HepG2 (cell line): ENCODE results near the gene SAPCD1. TPM values are rescaled to one million over a fixed set of nuclear protein-coding genes. Genes with fewer than 3 reads are reported as not detected.
A peak's percentile ranks its signal among the peaks of the same experiment; 100 is the strongest.

Experiments used
- BCL6 ChIP-seq: IDR thresholded peaks from 2 replicates; pipeline ENCODE4 v1.6.1; 2016; ENCODE audit warnings: missing genetic modification reagents, missing compliant biosample characterization
- HOXA9 ChIP-seq: sonication (generic); formaldehyde crosslinking; IDR thresholded peaks from 2 replicates; pipeline ENCODE4 v1.8.1; 2022; ENCODE audit warnings: missing genetic modification reagents, mild to moderate bottlenecking, moderate library complexity, borderline replicate concordance
- MIXL1 ChIP-seq: IDR thresholded peaks from 2 replicates; pipeline ENCODE4 v1.6.1; 2016
- SMAD1 ChIP-seq: sonication (generic); formaldehyde crosslinking; IDR thresholded peaks from 2 replicates; pipeline ENCODE4 v1.4.0; 2020; ENCODE audit warnings: missing genetic modification reagents, low read depth, mild to moderate bottlenecking, borderline replicate concordance
- SMC3 ChIP-seq: IDR thresholded peaks from 2 replicates; pipeline ENCODE4 v1.6.1; 2011; ENCODE audit warnings: low read length, improper control_type of control experiment
- STAT5B ChIP-seq: sonication (generic); formaldehyde crosslinking; IDR thresholded peaks from 2 replicates; pipeline ENCODE4 v1.4.0; 2020; ENCODE audit warnings: missing genetic modification reagents
- TBX3 ChIP-seq: fragments of 450-650 bp; IDR thresholded peaks from 2 replicates; pipeline ENCODE4 v1.6.1; 2017; ENCODE audit warnings: antibody characterized with exemption, mild to moderate bottlenecking, inconsistent platforms, borderline replicate concordance
- U2AF2 ChIP-seq: fragments of 200-400 bp; formaldehyde crosslinking; IDR thresholded peaks from 2 replicates; pipeline ENCODE4 v1.6.1; 2017; ENCODE audit warnings: low read depth, mild to moderate bottlenecking, low read length
- ZFYVE20 ChIP-seq: sonication (generic); formaldehyde crosslinking; IDR thresholded peaks from 2 replicates; pipeline ENCODE4 v1.8.0; 2023; ENCODE audit warnings: low read depth, mild to moderate bottlenecking, moderate library complexity, missing genetic modification reagents, borderline replicate concordance
- ZNF367 ChIP-seq: sonication (generic); formaldehyde crosslinking; IDR thresholded peaks from 2 replicates; pipeline ENCODE4 v1.4.0; 2020; ENCODE audit warnings: missing genetic modification reagents, borderline replicate concordance
- ZNF747 ChIP-seq: sonication (generic); formaldehyde crosslinking; IDR thresholded peaks from 2 replicates; pipeline ENCODE4 v1.8.1; 2023; ENCODE audit warnings: missing genetic modification reagents, mild to moderate bottlenecking, borderline replicate concordance
- polyA plus RNA-seq, 8 experiments: library from polyadenylated mRNA; depleted of rRNA in 3 of 8; stranded (reverse) in 7 of 8; unstranded in 1 of 8; fragments of >200 nt; fragmentation: Illumina TruSeq in 4 of 8; extraction: Trizol in 4 of 8; gene quantifications; 2 replicates each; pipeline versions ENCODE4 v1.2.1 to v1.2.3, GENCODE V29; 2011 to 2016; ENCODE audit warnings: low read depth in 4 of 8, missing spikeins in 1 of 8, mixed read lengths in 1 of 8; ENCODE audit not compliant: insufficient read depth in 1 of 8
- total RNA-seq, 5 experiments: library from RNA; depleted of rRNA; stranded (reverse); fragments of >200 nt; fragmentation: Illumina TruSeq; extraction: Trizol; gene quantifications; 2 replicates each; pipeline ENCODE4 v1.2.3, GENCODE V29; 2016; ENCODE audit warnings: low read depth in 1 of 5
- TF ChIP-seq, protein P1 (sequence below): IDR thresholded peaks from 2 replicates; pipeline ENCODE4 v1.6.1; 2012; ENCODE audit warnings: low read depth, low read length, improper control_type of control experiment
- TF ChIP-seq, protein P2 (sequence below): sonication (generic); formaldehyde crosslinking; IDR thresholded peaks from 2 replicates; pipeline ENCODE4 v1.8.0; 2022; ENCODE audit warnings: mild to moderate bottlenecking, missing genetic modification reagents, moderate library complexity
- TF ChIP-seq, protein P3 (sequence below): sonication (generic); formaldehyde crosslinking; IDR thresholded peaks from 2 replicates; pipeline ENCODE4 v1.5.0; 2020; ENCODE audit warnings: mild to moderate bottlenecking, low read depth, missing genetic modification reagents, borderline replicate concordance
- TF ChIP-seq, protein P4 (sequence below): sonication (generic); formaldehyde crosslinking; IDR thresholded peaks from one replicate; pipeline ENCODE4 v1.5.1; 2020; ENCODE audit warnings: mild to moderate bottlenecking, missing genetic modification reagents; ENCODE audit errors: not compliant biosample characterization

Gene SAPCD1
- total and polyA plus RNA-seq, 2 of the 13 experiments (the other 11 are each of a cell fraction or from before 2014, with no cell fraction given): 2.5 to 3.9 TPM

DNA sequence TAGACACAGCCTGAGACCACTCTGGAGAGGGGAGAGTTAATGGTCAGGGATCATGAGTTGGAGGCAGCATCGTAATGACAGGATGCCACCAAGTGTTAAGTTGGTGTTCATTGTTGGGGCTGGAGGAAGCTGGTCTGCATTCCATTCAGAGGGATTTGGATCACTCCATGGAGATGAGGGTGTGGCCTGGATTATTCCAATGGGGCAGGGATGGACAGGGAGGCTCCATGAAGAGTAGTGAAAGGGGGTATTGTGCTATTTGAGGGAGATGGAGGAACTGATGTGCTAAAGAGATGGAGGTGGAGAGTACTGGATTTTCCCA is 1.1 kb downstream of the SAPCD1 start (continued):
- TF ChIP-seq STAT5B (CRISPR knock-in tag): no peak
- TF ChIP-seq TBX3: no peak
- TF ChIP-seq ZNF367 (CRISPR knock-in tag): no peak
- TF ChIP-seq U2AF2: no peak
- no peak for TF ChIP-seq HOXA9 (CRISPR knock-in tag)
- TF ChIP-seq SMC3: peak; percentile 49; the same call in 1 of the 2 replicates
- TF ChIP-seq ZNF747 (CRISPR knock-in tag): no peak
- TF ChIP-seq, protein P1, sequence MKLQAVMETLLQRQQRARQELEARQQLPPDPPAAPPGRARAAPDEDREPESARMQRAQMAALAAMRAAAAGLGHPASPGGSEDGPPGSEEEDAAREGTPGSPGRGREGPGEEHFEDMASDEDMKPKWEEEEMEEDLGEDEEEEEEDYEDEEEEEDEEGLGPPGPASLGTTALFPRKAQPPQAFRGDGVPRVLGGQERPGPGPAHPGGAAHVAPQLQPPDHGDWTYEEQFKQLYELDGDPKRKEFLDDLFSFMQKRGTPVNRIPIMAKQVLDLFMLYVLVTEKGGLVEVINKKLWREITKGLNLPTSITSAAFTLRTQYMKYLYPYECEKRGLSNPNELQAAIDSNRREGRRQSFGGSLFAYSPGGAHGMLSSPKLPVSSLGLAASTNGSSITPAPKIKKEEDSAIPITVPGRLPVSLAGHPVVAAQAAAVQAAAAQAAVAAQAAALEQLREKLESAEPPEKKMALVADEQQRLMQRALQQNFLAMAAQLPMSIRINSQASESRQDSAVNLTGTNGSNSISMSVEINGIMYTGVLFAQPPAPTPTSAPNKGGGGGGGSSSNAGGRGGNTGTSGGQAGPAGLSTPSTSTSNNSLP: no peak
- TF ChIP-seq, protein P2, sequence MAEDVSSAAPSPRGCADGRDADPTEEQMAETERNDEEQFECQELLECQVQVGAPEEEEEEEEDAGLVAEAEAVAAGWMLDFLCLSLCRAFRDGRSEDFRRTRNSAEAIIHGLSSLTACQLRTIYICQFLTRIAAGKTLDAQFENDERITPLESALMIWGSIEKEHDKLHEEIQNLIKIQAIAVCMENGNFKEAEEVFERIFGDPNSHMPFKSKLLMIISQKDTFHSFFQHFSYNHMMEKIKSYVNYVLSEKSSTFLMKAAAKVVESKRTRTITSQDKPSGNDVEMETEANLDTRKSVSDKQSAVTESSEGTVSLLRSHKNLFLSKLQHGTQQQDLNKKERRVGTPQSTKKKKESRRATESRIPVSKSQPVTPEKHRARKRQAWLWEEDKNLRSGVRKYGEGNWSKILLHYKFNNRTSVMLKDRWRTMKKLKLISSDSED (CRISPR knock-in tag): no peak
- TF ChIP-seq MIXL1 (CRISPR knock-in tag): 0 out of 2 replicates have a peak, but pooled peaks have one; percentile 30
- TF ChIP-seq, protein P3, sequence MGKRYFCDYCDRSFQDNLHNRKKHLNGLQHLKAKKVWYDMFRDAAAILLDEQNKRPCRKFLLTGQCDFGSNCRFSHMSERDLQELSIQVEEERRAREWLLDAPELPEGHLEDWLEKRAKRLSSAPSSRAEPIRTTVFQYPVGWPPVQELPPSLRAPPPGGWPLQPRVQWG (CRISPR knock-in tag): no peak
- TF ChIP-seq SMAD1 (CRISPR knock-in tag): no peak
- TF ChIP-seq, protein P4, sequence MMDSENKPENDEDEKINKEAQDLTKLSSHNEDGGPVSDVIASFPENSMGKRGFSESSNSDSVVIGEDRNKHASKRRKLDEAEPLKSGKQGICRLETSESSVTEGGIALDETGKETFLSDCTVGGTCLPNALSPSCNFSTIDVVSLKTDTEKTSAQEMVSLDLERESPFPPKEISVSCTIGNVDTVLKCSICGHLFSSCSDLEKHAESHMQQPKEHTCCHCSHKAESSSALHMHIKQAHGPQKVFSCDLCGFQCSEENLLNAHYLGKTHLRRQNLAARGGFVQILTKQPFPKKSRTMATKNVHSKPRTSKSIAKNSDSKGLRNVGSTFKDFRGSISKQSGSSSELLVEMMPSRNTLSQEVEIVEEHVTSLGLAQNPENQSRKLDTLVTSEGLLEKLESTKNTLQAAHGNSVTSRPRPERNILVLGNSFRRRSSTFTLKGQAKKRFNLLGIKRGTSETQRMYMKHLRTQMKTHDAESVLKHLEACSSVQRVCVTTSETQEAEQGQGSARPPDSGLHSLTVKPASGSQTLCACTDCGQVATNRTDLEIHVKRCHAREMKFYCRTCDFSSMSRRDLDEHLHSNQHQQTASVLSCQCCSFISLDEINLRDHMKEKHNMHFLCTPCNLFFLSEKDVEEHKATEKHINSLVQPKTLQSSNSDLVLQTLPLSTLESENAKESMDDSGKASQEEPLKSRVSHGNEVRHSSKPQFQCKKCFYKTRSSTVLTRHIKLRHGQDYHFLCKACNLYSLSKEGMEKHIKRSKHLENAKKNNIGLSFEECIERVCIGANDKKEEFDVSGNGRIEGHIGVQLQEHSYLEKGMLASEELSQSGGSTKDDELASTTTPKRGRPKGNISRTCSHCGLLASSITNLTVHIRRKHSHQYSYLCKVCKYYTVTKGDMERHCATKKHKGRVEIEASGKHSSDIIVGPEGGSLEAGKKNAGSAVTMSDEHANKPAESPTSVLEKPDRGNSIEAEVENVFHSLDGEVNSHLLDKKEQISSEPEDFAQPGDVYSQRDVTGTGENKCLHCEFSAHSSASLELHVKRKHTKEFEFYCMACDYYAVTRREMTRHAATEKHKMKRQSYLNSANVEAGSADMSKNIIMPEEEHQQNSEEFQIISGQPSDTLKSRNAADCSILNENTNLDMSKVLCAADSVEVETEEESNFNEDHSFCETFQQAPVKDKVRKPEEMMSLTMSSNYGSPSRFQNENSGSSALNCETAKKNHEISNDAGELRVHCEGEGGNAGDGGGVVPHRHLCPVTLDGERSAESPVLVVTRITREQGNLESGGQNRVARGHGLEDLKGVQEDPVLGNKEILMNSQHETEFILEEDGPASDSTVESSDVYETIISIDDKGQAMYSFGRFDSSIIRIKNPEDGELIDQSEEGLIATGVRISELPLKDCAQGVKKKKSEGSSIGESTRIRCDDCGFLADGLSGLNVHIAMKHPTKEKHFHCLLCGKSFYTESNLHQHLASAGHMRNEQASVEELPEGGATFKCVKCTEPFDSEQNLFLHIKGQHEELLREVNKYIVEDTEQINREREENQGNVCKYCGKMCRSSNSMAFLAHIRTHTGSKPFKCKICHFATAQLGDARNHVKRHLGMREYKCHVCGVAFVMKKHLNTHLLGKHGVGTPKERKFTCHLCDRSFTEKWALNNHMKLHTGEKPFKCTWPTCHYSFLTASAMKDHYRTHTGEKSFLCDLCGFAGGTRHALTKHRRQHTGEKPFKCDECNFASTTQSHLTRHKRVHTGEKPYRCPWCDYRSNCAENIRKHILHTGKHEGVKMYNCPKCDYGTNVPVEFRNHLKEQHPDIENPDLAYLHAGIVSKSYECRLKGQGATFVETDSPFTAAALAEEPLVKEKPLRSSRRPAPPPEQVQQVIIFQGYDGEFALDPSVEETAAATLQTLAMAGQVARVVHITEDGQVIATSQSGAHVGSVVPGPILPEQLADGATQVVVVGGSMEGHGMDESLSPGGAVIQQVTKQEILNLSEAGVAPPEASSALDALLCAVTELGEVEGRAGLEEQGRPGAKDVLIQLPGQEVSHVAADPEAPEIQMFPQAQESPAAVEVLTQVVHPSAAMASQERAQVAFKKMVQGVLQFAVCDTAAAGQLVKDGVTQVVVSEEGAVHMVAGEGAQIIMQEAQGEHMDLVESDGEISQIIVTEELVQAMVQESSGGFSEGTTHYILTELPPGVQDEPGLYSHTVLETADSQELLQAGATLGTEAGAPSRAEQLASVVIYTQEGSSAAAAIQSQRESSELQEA (CRISPR knock-in tag): no peak
- TF ChIP-seq ZFYVE20: no peak
- no peak for TF ChIP-seq BCL6 (CRISPR knock-in tag)
